ENCODE data around the gene MPST.

The MPST gene

DNA sequence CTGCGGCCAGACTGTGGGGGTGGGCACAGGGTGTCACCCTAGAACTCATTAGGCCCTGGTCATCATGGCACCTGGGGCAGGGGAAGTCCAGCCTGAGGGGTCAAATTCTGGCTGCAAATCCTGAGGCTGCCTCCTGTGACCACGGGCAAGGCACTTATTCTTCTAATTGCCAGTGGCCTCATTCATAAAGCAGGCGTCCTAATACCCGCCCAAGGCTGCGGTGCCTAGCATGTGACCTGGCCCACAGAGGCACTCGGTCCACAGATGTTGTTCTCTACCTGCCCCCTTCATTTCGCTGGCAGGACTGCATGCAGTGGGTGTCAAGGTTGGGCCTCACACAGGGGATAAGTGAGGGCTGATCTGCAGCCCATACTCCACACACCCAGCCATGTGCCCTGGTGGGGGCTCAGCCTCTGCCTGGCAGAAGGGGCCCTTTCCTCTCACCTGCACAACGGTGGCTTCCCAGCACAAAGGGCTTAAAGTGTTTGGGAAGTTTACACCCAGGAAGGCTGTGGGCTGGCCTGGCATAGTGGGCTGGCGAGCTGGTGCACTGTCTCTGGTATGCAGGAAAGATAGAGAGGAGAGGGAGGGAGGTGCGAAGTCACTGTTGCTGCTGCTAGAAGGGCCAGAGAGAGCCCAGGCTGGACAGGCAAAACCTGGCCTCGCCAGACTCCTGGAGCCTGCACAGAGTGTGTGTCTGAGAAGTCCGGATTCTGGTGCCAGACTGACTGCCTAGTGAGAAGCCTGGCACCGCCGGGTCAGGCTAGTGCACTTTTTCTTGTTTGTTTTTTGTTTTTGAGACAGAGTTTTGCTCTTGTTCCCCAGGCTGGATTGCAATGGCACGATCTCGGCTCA, 3.2 kb downstream of the MPST start:
- TF ChIP-seq, protein P1, sequence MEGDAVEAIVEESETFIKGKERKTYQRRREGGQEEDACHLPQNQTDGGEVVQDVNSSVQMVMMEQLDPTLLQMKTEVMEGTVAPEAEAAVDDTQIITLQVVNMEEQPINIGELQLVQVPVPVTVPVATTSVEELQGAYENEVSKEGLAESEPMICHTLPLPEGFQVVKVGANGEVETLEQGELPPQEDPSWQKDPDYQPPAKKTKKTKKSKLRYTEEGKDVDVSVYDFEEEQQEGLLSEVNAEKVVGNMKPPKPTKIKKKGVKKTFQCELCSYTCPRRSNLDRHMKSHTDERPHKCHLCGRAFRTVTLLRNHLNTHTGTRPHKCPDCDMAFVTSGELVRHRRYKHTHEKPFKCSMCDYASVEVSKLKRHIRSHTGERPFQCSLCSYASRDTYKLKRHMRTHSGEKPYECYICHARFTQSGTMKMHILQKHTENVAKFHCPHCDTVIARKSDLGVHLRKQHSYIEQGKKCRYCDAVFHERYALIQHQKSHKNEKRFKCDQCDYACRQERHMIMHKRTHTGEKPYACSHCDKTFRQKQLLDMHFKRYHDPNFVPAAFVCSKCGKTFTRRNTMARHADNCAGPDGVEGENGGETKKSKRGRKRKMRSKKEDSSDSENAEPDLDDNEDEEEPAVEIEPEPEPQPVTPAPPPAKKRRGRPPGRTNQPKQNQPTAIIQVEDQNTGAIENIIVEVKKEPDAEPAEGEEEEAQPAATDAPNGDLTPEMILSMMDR (IDR thresholded peaks at IDR 0.05) = no peak
- H3K4me3 ChIP-seq = no peak overlapping the region
- DNase-seq (ENCODE audit: low spot score) = no peak
- H3K27ac ChIP-seq = no peak overlapping the region

DNA sequence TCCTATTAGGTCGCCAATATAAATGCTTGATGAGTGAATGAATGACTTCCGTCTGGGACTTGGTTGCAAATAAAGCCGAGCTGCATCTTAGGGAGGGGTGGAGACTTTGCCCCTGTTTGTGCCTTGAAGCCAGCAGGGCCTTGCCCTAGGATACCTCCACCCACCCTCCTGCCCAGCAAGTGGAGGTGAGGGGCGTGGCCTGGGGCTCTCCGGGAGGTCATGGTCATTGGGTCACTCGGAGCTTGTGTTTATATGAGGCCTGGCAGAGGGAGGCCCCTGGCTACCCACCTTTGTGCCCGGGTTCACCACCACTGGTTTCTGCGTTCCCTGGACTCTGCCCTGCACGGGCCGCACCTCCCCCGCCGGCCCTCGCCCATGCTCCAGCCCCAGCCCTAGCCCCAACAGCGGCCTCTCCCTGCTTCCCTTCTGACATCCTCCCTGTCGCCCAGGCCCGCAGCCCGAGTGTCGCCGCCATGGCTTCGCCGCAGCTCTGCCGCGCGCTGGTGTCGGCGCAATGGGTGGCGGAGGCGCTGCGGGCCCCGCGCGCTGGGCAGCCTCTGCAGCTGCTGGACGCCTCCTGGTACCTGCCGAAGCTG, 4.3 kb downstream of the MPST start:
- TF ChIP-seq, protein P1 (IDR thresholded peaks at IDR 0.05) = no peak
- Histone ChIP-seq H3K4me3 (no peak overlapping the region), H3K27ac (no peak overlapping the region)
- no peak for DNase-seq (ENCODE audit: low spot score)

DNA sequence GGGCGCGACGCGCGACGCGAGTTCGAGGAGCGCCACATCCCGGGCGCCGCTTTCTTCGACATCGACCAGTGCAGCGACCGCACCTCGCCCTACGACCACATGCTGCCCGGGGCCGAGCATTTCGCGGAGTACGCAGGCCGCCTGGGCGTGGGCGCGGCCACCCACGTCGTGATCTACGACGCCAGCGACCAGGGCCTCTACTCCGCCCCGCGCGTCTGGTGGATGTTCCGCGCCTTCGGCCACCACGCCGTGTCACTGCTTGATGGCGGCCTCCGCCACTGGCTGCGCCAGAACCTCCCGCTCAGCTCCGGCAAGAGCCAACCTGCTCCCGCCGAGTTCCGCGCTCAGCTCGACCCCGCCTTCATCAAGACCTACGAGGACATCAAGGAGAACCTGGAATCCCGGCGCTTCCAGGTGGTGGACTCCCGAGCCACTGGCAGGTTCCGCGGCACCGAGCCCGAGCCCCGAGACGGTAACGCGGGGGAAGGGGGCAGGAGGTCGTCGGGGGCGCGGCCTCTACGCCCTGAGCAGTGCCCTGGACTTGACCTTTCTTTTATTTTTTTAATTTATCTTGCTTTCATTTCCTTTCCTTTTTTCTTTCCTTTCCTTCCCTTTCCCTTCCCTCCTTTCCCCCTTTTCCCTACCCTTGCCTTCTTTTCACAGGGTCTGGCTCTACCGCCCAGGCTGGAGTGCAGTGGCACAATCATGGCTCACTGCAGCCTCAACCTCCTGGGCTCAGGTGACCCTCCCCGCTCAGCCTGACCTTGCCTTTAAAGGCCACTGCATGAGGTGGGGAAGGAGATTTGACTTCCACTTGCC, 5.0 kb downstream of the MPST start:
- no peak for DNase-seq (ENCODE audit: low spot score)
- Histone ChIP-seq H3K27ac (no peak overlapping the region), H3K4me3 (no peak overlapping the region)
- TF ChIP-seq, protein P1 (IDR thresholded peaks at IDR 0.05) = no peak

DNA sequence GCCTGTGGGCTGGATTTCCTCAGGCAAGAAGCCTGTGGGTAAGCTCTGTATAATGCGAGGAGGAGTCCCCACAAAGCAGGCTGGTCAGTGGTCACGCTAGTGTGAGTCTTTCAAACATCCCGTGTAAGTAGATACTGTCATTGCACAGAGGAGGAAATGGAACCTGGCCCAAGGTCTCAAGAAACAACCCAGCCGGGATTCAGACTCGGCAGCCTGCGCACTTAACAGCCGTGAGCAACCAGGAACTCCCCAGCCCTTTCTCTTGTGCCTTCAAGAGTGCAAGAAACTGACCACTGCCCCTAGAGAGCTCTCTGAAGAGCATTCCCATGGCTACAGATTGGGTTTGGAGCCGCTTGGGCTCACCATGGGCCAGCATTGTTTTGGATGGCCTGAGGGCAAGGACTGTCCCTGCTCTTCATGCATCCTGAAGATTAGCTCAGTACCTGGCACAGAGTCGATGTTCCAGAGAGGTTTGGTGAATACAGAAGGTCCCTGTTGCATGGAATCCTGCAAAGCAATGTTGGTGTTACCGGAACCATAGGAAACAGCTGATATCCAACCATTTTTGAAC, 6.0 kb downstream of the MPST start:
- H3K27ac ChIP-seq = no peak overlapping the region
- no peak overlapping the region for H3K4me3 ChIP-seq
- TF ChIP-seq, protein P1 (IDR thresholded peaks at IDR 0.05) = no peak
- DNase-seq (ENCODE audit: low spot score) = no peak

DNA sequence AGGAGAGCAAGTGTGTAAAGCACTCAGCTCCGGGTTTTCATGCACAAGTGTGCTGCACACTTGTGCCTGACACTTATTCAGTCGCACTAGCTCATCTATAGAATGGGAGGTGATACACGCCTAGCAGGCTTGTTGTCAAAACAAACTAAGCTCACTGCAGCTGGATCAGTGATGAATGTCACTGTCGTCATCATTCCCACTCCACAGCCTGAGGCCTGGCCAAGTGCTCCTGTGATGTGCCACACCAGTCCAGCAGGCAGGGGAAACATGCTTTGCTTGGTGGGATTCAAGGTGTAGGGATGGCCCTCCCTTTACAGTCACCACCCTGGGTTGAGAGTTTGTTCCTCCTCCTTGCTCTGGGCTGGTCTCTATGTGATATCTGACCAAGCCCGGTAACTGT, 6.8 kb downstream of the MPST start:
- Histone ChIP-seq H3K27ac (no peak overlapping the region), H3K4me3 (no peak overlapping the region)
- no peak for DNase-seq (ENCODE audit: low spot score)
- TF ChIP-seq, protein P1 (IDR thresholded peaks at IDR 0.05) = no peak

DNA sequence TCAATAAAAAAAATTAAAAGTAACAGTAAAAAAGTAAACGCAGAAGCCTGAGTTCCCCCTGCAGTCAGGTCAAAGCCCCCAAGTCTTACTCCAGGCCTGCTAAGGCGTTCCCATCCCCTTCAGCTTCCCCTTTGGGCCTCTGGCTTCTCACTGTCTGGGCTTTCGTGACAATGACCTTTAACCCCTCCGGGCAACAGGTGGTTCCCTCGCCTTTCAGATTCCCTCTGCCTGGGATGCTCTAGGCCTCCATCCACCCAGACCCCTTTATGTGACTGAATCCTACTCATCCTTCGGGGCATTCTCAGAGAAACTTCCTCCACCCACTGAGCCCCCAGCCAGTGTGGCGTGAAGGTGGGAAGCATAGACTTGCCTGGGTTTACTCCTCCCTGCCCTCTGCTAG, 8.0 kb downstream of the MPST start:
- TF ChIP-seq, protein P1 (IDR thresholded peaks at IDR 0.05) = no peak
- Histone ChIP-seq H3K27ac (no peak overlapping the region), H3K4me3 (no peak overlapping the region)
- DNase-seq (ENCODE audit: low spot score) = no peak

All from coronary artery (tissue), 2 donors.